Effector memory CD8-positive, alpha-beta T cell (primary cell): ENCODE data around the gene ZBTB1.

Experiments used
- ATAC-seq: fragments of 150-1000 bp; cut with Tn5 transposase; replicated peaks from 2 replicates; pipeline ENCODE4 v1.10.0; 2021; ENCODE audit warnings: mild to moderate bottlenecking, moderate library complexity
- DNase-seq, 3 experiments: peaks; one replicate each; pipeline ENCODE4 v3.0.0; 2021
- H3K27ac Mint-ChIP-seq, 2 donors: one replicate each; pipeline ENCODE4 v1.8.0; 2022; ENCODE audit warnings: mild to moderate bottlenecking in 2 of 2, mixed read lengths in 2 of 2, moderate library complexity in 2 of 2
- H3K27me3 Mint-ChIP-seq, 2 donors: one replicate each; pipeline ENCODE4 v1.8.0; 2022; ENCODE audit warnings: mixed read lengths in 2 of 2
- H3K36me3 Mint-ChIP-seq: one replicate; pipeline ENCODE4 v1.8.0; 2022; ENCODE audit warnings: mild to moderate bottlenecking, moderate library complexity, mixed read lengths; ENCODE audit not compliant: insufficient read depth
- H3K4me1 Mint-ChIP-seq, 2 donors: one replicate each; pipeline ENCODE4 v1.8.0; 2022; ENCODE audit warnings: low read depth in 2 of 2, mixed read lengths in 2 of 2
- H3K4me3 Mint-ChIP-seq, 2 donors: one replicate each; pipeline ENCODE4 v1.8.0; 2022; ENCODE audit warnings: mild to moderate bottlenecking in 2 of 2, mixed read lengths in 2 of 2, moderate library complexity in 2 of 2
- H3K9me3 Mint-ChIP-seq, 2 donors: one replicate each; pipeline ENCODE4 v1.8.0; 2022; ENCODE audit warnings: mixed read lengths in 2 of 2
- total RNA-seq, 9 experiments: gene quantifications; one replicate each; lab custom pipeline; 2026; lab: John Stamatoyannopoulos, UW

Gene ZBTB1, protein sequence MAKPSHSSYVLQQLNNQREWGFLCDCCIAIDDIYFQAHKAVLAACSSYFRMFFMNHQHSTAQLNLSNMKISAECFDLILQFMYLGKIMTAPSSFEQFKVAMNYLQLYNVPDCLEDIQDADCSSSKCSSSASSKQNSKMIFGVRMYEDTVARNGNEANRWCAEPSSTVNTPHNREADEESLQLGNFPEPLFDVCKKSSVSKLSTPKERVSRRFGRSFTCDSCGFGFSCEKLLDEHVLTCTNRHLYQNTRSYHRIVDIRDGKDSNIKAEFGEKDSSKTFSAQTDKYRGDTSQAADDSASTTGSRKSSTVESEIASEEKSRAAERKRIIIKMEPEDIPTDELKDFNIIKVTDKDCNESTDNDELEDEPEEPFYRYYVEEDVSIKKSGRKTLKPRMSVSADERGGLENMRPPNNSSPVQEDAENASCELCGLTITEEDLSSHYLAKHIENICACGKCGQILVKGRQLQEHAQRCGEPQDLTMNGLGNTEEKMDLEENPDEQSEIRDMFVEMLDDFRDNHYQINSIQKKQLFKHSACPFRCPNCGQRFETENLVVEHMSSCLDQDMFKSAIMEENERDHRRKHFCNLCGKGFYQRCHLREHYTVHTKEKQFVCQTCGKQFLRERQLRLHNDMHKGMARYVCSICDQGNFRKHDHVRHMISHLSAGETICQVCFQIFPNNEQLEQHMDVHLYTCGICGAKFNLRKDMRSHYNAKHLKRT
- 77.0 to 283 (median 175) reads per million in 9 experiments for total RNA-seq

GRCh38 chr14:64504310-64504896, at the start of gene ZBTB1:
ZBTB1 (plus strand) TSS chr14:64504770; CDS start chr14:64521505, 16,735 bp downstream.
- Mint-ChIP-seq H3K27me3 (no peaks in the 10 kb centered on the region), H3K4me3 (peak within 1 kb of the TSS; percentile 94 to 95), H3K36me3 (peaks cover 65% of the 10 kb centered on the region), H3K27ac (peak within 1 kb of the TSS; percentile 99), H3K9me3 (no peaks in the 10 kb centered on the region), H3K4me1 (peaks cover 60 to 77% of the 10 kb centered on the region in 2 donors)
- peak; percentile 86 to 87 (median 87) for DNase-seq
- ATAC-seq, result peak; percentile 49

DNA sequence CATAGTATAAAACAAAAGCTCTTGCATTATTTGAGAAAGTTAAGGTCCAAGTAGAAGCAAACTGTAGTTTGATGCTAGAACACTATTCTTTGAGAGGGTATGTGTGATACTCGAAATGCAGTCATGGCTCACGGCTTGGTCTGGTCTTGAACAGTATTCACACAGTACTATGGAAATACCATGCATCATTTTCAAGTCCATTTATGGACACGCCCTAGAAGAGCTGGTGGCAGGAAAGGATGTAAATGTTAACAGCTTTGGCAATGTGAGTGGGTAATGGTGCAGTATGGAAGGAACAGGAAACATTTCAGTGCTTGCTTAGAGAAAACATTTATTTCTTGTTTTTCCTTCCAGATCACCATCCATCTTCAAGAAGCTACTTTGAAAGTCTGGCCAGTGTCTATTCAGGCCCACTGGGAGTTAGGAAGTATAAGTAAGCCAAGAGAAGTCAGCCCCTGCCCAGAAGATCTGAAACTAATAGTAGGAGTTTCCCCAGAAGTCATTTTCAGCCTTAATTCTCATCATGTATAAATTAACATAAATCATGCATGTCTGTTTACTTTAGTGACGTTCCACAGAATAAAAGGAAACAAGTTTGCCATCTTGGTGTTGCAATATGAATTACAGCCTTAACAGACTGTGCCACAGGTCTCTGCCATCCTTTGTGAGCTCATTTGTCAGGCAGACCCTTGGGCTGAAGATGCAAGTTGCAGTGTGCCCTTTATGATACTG, 45.0 kb upstream of the ZBTB1 start:
- Mint-ChIP-seq H3K4me3 (no peak overlapping the region), H3K4me1 (peaks cover 2 to 12% of the 10 kb centered on the region in 2 donors), H3K27ac (peak overlapping the region in 1 of 2 donors; percentile 70), H3K36me3 (peaks cover 2% of the 10 kb centered on the region), H3K27me3 (no peaks in the 10 kb centered on the region), H3K9me3 (no peaks in the 10 kb centered on the region)
- no peak for ATAC-seq
- no peak for DNase-seq

DNA sequence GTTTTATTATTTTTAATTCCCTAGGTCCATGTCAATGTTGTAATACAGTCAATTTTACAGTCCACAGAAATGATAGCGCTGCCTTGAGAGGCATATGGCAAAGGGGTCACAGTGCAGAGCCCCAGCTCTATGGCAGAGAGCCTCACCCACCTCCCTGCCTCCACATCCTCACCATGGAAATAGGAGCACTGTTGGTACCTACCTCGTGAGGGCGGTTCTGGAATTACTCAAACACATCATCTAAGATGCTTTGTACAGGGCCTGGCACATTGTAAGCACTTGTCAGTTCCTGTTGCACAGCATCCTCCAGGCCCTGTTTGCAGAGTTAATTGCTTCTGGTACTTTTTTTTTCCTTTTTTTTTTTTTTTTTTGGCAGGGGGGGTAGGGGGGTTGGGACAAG, 43.3 kb upstream of the ZBTB1 start:
- no peak overlapping the region for H3K27ac Mint-ChIP-seq
- no peak overlapping the region for H3K4me3 Mint-ChIP-seq
- no peaks in the 10 kb centered on the region for H3K36me3 Mint-ChIP-seq
- H3K27me3 Mint-ChIP-seq, result no peaks in the 10 kb centered on the region
- H3K4me1 Mint-ChIP-seq, result peaks cover 8 to 21% of the 10 kb centered on the region in 2 donors
- ATAC-seq, result no peak
- no peak for DNase-seq
- no peaks in the 10 kb centered on the region for H3K9me3 Mint-ChIP-seq

DNA sequence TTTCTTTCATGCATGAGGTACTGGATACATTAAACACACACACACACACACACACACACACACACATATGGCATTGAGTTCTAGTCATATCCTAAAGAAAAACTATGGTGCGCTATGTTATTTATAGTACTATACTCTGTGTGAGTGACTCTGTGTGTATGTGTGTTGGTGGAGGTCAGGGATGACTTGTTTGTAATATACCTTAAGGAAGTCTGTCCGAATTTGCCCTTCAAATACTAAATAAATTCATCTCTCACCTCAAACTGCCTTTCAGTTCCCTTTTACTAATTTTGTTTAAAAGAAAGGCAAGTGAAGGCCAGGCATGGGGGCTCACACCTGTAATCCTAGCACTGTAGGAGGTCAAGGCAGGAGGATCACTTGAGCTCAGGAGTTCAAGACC, 41.4 kb upstream of the ZBTB1 start:
- H3K9me3 Mint-ChIP-seq, result no peaks in the 10 kb centered on the region
- peak overlapping the region; percentile 19 to 23 for H3K27ac Mint-ChIP-seq
- H3K36me3 Mint-ChIP-seq, result no peaks in the 10 kb centered on the region
- peaks cover 11 to 38% of the 10 kb centered on the region in 2 donors for H3K4me1 Mint-ChIP-seq
- no peaks in the 10 kb centered on the region for H3K27me3 Mint-ChIP-seq
- no peak for DNase-seq
- no peak for ATAC-seq
- H3K4me3 Mint-ChIP-seq, result no peak overlapping the region

DNA sequence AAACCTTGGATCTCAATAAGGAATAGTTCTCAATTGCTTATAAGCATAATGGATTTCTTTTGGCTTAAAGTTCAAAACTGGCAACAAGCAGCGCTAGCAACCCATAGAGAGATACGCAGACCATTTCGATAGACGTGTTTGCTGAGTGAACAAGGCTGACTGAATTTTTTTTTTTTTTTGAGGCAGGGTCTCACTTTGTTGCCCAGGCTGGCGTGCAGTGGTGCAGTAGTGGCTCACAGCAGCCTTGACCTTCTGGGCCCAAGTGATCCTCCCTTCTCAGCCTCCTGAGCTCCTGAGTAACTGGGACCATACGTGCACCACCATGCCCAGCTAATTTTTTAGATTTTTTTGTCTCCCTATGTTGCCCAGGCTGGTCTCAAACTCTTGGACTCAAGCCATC, 40.7 kb upstream of the ZBTB1 start:
- Mint-ChIP-seq H3K27me3 (no peaks in the 10 kb centered on the region), H3K9me3 (no peaks in the 10 kb centered on the region), H3K36me3 (no peaks in the 10 kb centered on the region), H3K4me3 (peak overlapping the region in 1 of 2 donors; percentile 80), H3K4me1 (peaks cover 14 to 38% of the 10 kb centered on the region in 2 donors), H3K27ac (peak overlapping the region in 1 of 2 donors; percentile 93)
- no peak for DNase-seq
- ATAC-seq, result no peak

- Mint-ChIP-seq H3K9me3 (no peaks in the 10 kb centered on the region), H3K4me3 (peak overlapping the region; percentile 80 to 86), H3K36me3 (no peaks in the 10 kb centered on the region), H3K4me1 (peaks cover 14 to 39% of the 10 kb centered on the region in 2 donors), H3K27ac (peak overlapping the region; percentile 83 to 93), H3K27me3 (no peaks in the 10 kb centered on the region)
- no peak for DNase-seq
- no peak for ATAC-seq
Observed at GRCh38 chr14:64464651-64465050, 39.9 kb upstream of the ZBTB1 start.

GRCh38 chr14:64465191-64465822, 39.3 kb upstream of the ZBTB1 start, which contains the start of gene AKAP5:
AKAP5 (plus strand) TSS chr14:64465499; CDS start chr14:64468395, 2,896 bp downstream.
- peak; percentile 52 to 60 (median 59) for DNase-seq
- peaks cover 14 to 39% of the 10 kb centered on the region in 2 donors for H3K4me1 Mint-ChIP-seq
- no peaks in the 10 kb centered on the region for H3K36me3 Mint-ChIP-seq
- peak; percentile 95 for ATAC-seq
- H3K9me3 Mint-ChIP-seq, result no peaks in the 10 kb centered on the region
- no peaks in the 10 kb centered on the region for H3K27me3 Mint-ChIP-seq
- peak within 1 kb of the TSS; percentile 80 to 86 for H3K4me3 Mint-ChIP-seq
- peak within 1 kb of the TSS; percentile 83 to 93 for H3K27ac Mint-ChIP-seq

DNA sequence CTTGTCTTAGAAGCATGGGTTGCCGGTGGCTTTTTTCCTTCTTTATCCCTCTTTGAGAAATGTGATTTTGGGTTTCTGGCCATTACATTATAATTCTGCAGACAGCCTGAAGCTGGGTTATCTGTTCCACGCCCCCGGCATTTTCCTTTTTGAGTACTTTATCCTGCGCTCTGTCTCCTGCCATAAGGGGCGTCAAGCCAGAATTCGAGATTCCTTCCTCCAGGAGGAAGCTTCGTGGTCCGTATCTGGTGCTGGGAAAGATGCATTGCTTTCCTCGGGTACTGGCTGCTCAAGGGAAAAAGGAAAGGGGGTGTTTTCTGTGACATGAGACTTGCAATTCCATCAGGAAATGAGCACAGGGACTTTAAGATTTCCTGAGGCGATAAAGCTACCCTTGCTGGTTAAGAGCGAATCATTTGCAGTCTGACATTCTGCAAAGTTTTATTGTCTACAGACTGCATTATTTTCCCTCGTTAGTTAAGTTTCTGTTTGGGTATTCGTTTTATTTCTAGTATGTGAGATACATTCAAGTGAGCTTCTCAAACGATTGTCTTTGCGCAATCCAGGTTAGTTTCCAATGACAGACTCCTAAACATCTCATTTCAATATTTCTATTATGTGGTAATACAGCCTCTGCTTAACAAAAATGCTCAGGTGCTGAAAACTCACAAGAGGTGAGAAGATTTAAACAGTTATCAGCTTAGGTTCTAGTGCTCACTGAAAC, 38.6 kb upstream of the ZBTB1 start:
- peaks cover 14 to 37% of the 10 kb centered on the region in 2 donors for H3K4me1 Mint-ChIP-seq
- H3K27ac Mint-ChIP-seq, result peak overlapping the region; percentile 59 to 91
- ATAC-seq, result no peak
- H3K27me3 Mint-ChIP-seq, result no peaks in the 10 kb centered on the region
- H3K36me3 Mint-ChIP-seq, result no peaks in the 10 kb centered on the region
- H3K4me3 Mint-ChIP-seq, result peak overlapping the region; percentile 80 to 86
- no peak for DNase-seq
- H3K9me3 Mint-ChIP-seq, result no peaks in the 10 kb centered on the region

- H3K9me3 Mint-ChIP-seq, result no peaks in the 10 kb centered on the region
- no peaks in the 10 kb centered on the region for H3K36me3 Mint-ChIP-seq
- H3K4me1 Mint-ChIP-seq, result peaks cover 14 to 41% of the 10 kb centered on the region in 2 donors
- H3K27me3 Mint-ChIP-seq, result no peaks in the 10 kb centered on the region
- DNase-seq (no peak), ATAC-seq (no peak)
- no peak overlapping the region for H3K4me3 Mint-ChIP-seq
- H3K27ac Mint-ChIP-seq, result no peak overlapping the region
Observed at GRCh38 chr14:64467101-64467500, 37.5 kb upstream of the ZBTB1 start.

DNA sequence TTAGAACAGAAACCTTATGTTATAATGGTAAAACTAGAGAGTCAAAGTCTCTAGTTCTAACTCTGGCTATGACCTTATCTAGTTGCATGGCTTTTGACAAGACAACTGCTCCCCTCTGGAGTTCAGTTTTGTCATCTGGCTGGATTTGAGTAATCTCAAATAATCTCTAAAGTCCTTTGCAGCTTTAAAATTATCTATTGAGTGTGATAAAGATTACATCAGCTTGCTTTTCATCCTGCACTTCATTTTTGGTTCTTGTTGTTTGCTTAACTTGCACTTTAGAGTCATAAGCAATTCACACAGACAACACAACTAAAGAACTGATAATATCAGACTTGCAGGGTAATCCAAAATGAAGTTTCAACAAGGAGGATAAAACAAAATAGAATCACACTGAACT, 37.0 kb upstream of the ZBTB1 start:
- Mint-ChIP-seq H3K27me3 (no peaks in the 10 kb centered on the region), H3K27ac (no peak overlapping the region), H3K9me3 (no peaks in the 10 kb centered on the region), H3K36me3 (no peaks in the 10 kb centered on the region), H3K4me1 (peaks cover 14 to 41% of the 10 kb centered on the region in 2 donors), H3K4me3 (no peak overlapping the region)
- DNase-seq (no peak), ATAC-seq (no peak)

DNA sequence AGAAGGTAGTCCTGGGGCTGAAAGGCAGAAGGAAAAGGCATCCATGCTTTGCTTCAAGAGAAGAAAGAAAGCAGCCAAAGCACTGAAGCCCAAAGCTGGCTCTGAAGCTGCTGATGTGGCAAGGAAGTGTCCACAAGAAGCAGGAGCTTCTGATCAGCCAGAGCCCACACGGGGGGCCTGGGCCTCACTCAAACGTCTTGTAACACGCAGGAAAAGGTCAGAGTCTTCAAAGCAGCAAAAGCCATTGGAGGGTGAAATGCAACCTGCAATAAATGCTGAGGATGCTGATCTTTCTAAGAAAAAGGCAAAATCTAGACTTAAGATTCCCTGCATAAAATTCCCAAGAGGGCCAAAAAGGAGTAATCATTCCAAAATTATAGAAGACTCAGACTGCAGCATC, 36.1 kb upstream of the ZBTB1 start:
- H3K4me1 Mint-ChIP-seq, result peaks cover 14 to 41% of the 10 kb centered on the region in 2 donors
- H3K27me3 Mint-ChIP-seq, result no peaks in the 10 kb centered on the region
- H3K4me3 Mint-ChIP-seq, result no peak overlapping the region
- no peaks in the 10 kb centered on the region for H3K9me3 Mint-ChIP-seq
- no peaks in the 10 kb centered on the region for H3K36me3 Mint-ChIP-seq
- H3K27ac Mint-ChIP-seq, result peak overlapping the region in 1 of 2 donors; percentile 86
- DNase-seq, result no peak
- ATAC-seq, result no peak

DNA sequence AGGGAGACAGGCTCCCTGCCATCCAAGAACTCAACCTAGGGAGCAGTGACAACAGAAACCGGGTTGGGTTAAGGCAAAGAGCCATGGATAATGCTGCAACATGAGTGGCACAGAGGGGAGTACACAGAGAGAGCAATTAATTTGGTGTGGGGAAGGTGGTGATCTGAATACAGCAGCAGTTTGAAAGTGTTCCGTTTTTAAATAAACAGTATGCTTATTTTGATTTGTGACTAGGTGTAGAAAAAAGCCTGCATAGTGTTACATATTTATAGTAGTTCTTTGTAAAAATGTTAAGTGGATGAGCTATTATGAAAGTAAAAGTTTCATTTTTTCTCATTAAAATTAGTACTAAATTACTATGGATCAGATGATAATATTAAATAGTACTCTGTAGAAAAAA, 30.5 kb upstream of the ZBTB1 start:
- H3K4me3 Mint-ChIP-seq, result no peak overlapping the region
- peaks cover 4% of the 10 kb centered on the region for H3K36me3 Mint-ChIP-seq
- no peak for DNase-seq
- ATAC-seq, result no peak
- H3K9me3 Mint-ChIP-seq, result no peaks in the 10 kb centered on the region
- H3K4me1 Mint-ChIP-seq, result peaks cover 1 to 12% of the 10 kb centered on the region in 2 donors
- H3K27me3 Mint-ChIP-seq, result no peaks in the 10 kb centered on the region
- no peak overlapping the region for H3K27ac Mint-ChIP-seq
